ENCODE measurements around the gene SUPT3H.

The SUPT3H gene

DNA sequence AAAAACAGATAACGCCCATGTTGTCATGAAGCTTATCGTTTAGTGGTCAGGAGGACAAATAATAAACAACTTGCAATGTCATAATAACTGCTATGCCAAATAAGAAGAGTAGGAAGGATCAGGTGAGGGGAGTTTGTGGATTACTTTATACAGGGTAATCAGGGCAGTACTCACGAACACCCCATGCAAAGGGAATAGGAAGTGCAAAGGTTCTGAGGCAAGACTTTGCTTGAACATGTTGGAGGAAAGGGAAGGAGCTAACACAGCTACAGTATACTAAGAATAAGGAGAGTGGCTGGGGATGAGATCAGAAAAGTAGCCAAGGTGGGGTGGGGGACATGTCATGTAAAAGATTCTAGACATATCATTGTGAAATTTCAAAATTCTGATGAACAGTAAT, 341.6 kb downstream of the SUPT3H start:
- Histone ChIP-seq H3K27ac (no peak overlapping the region), H3K9me3 (ENCODE audit: severe bottlenecking) (no peaks in the 10 kb centered on the region), H3K27me3 (ENCODE audit: insufficient read depth, low read depth, severe bottlenecking) (no peaks in the 10 kb centered on the region), H3K36me3 (no peaks in the 10 kb centered on the region), H3K4me3 (ENCODE audit: low read depth, low read length) (no peak overlapping the region)
- DNase-seq = no peak
- TF ChIP-seq, protein P1, sequence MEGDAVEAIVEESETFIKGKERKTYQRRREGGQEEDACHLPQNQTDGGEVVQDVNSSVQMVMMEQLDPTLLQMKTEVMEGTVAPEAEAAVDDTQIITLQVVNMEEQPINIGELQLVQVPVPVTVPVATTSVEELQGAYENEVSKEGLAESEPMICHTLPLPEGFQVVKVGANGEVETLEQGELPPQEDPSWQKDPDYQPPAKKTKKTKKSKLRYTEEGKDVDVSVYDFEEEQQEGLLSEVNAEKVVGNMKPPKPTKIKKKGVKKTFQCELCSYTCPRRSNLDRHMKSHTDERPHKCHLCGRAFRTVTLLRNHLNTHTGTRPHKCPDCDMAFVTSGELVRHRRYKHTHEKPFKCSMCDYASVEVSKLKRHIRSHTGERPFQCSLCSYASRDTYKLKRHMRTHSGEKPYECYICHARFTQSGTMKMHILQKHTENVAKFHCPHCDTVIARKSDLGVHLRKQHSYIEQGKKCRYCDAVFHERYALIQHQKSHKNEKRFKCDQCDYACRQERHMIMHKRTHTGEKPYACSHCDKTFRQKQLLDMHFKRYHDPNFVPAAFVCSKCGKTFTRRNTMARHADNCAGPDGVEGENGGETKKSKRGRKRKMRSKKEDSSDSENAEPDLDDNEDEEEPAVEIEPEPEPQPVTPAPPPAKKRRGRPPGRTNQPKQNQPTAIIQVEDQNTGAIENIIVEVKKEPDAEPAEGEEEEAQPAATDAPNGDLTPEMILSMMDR (IDR thresholded peaks at IDR 0.05; ENCODE audit: low read depth, low read length) = no peak

DNA sequence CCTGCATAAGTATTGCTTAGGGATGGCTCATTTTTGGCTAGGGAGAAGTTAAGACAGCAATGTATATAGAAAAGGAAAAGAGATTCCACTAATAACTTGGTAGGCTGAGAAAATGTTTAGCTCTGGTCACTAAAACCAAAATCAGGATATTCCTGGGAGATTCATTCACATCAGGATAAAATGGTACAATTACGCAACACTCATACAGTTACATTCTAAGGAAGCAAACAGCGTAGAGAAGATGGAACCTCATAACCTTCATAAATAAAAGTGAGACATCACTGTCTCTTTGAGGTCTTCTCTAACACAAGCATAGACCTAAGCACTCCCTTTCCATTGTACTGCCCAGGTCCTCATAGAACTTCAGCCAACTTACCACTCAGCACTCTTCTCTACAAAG, 345.3 kb downstream of the SUPT3H start:
- Histone ChIP-seq H3K27me3 (ENCODE audit: insufficient read depth, low read depth, severe bottlenecking) (no peaks in the 10 kb centered on the region), H3K4me3 (ENCODE audit: low read depth, low read length) (no peak overlapping the region), H3K9me3 (ENCODE audit: severe bottlenecking) (peaks cover 7% of the 10 kb centered on the region), H3K36me3 (no peaks in the 10 kb centered on the region), H3K27ac (no peak overlapping the region)
- no peak for DNase-seq
- TF ChIP-seq, protein P1 (IDR thresholded peaks at IDR 0.05; ENCODE audit: low read depth, low read length) = no peak

DNA sequence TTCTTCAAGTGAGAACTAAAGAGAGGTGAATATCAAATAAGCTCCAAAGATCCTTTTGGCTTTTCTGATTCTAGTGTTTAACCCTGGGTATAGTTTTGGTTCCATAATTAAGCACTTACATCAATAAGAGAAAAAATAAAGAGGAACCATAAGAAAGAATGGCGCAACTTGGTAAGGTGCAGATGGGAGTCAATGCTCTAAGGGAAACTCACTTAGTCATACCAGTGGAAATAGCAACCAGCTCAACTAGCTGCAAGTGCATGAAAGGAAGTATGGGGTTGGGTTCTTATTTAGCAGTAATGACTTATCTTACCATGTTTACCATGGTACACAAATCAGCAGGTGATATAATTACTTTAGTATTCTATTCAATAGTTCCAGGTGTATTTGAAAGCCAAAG, 346.1 kb downstream of the SUPT3H start:
- Histone ChIP-seq H3K27me3 (ENCODE audit: insufficient read depth, low read depth, severe bottlenecking) (no peaks in the 10 kb centered on the region), H3K36me3 (no peaks in the 10 kb centered on the region), H3K9me3 (ENCODE audit: severe bottlenecking) (peaks cover 10% of the 10 kb centered on the region), H3K27ac (no peak overlapping the region), H3K4me3 (ENCODE audit: low read depth, low read length) (no peak overlapping the region)
- TF ChIP-seq, protein P1 (IDR thresholded peaks at IDR 0.05; ENCODE audit: low read depth, low read length) = no peak
- no peak for DNase-seq

DNA sequence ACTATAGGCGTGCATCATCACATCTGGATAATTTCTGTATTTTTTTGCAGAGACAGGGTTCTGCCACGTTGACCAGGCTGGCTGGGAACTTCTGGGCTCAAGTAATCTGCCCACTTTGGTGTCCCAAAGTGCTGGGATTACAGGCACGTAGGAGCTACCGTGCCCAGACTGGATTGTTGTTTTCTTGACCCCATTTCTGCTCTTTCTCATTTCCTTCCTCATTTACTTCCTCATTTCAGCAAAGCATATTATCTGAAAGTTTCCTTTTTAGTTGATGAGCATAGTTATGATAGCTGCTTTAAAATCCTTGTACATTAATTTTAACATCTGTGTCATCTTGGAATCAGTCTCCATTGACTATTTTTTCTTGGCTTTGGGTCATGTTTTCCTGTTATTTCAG, 350.6 kb downstream of the SUPT3H start:
- DNase-seq = no peak
- no peak overlapping the region for H3K4me3 ChIP-seq (ENCODE audit: low read depth, low read length)
- H3K36me3 ChIP-seq = no peaks in the 10 kb centered on the region
- no peaks in the 10 kb centered on the region for H3K27me3 ChIP-seq (ENCODE audit: insufficient read depth, low read depth, severe bottlenecking)
- TF ChIP-seq, protein P1 (IDR thresholded peaks at IDR 0.05; ENCODE audit: low read depth, low read length) = no peak
- peaks cover 13% of the 10 kb centered on the region for H3K9me3 ChIP-seq (ENCODE audit: severe bottlenecking)
- H3K27ac ChIP-seq = no peak overlapping the region

DNA sequence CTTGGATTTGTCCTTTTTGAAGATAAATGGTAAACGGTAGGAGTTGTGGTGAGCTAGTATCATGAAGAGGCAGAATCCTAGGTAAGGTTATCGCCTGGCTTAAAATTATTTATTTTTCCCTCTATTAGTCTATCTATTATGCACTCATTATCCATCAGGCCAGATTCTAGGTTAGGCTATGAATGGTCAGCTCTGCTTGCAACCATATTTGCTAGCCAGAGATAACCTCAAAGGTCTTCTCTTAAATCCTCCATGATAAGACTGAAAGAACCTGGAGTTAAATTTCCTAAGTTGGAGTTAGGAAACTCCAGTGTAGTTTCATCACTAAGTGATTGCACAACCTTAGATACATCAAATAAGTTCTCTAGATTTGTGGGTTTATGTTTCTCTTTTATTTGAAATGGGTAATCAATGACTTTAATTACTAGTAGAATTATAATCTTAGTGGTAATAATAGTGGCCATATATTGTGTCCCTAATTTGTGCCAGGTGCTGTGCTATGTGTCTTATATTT, 351.7 kb downstream of the SUPT3H start:
- TF ChIP-seq, protein P1 (IDR thresholded peaks at IDR 0.05; ENCODE audit: low read depth, low read length) = no peak
- Histone ChIP-seq H3K27me3 (ENCODE audit: insufficient read depth, low read depth, severe bottlenecking) (no peaks in the 10 kb centered on the region), H3K9me3 (ENCODE audit: severe bottlenecking) (peaks cover 13% of the 10 kb centered on the region), H3K4me3 (ENCODE audit: low read depth, low read length) (no peak overlapping the region), H3K36me3 (no peaks in the 10 kb centered on the region), H3K27ac (no peak overlapping the region)
- no peak for DNase-seq

DNA sequence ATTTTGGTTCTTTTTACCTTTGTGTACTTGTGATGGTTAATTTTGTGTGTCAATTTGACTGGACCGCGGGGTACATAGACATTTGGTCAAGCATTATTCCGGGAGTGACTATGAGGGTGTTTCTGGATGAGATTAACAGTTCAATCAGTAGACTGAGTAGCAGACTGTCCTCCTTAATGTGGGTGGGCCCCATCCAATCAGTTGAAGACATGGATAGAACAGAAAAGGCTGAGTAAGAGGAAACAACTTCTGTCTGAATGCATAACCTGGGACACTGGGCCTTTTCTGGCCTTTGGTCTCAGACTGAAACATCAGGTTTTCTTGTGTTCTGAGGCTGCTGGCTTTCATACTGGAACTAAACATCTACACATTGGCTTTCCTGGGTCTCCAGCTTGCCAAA, 353.1 kb downstream of the SUPT3H start:
- Histone ChIP-seq H3K36me3 (no peaks in the 10 kb centered on the region), H3K4me3 (ENCODE audit: low read depth, low read length) (no peak overlapping the region), H3K27ac (no peak overlapping the region), H3K27me3 (ENCODE audit: insufficient read depth, low read depth, severe bottlenecking) (no peaks in the 10 kb centered on the region), H3K9me3 (ENCODE audit: severe bottlenecking) (peaks cover 13% of the 10 kb centered on the region)
- DNase-seq = no peak
- TF ChIP-seq, protein P1 (IDR thresholded peaks at IDR 0.05; ENCODE audit: low read depth, low read length) = no peak

Measured in WERI-Rb-1 (cell line).